SU-DHL-6 (cell line): ENCODE measurements around the gene PPIP5K2.

Experiments
- H2AFZ ChIP-seq: fragments of 200-600 bp; sonication (generic); 2 replicates; pipeline ENCODE4 v1.6.1; 2014; ENCODE audit warnings: low read depth, mild to moderate bottlenecking, moderate library complexity, mixed read lengths, antibody characterized with exemption, low read length; ENCODE audit not compliant: severe bottlenecking
- H3F3A ChIP-seq: fragments of 200-600 bp; shearing (Covaris generic); 2 replicates; pipeline ENCODE4 v1.6.0; 2016; ENCODE audit warnings: antibody characterized with exemption, mild to moderate bottlenecking; ENCODE audit not compliant: insufficient read depth
- H3K27ac ChIP-seq: fragments of 200-600 bp; sonication (generic); 2 replicates; pipeline ENCODE4 v1.5.1; 2016; ENCODE audit warnings: low read depth, mild to moderate bottlenecking, low read length, moderate library complexity, mixed read lengths
- H3K27me3 ChIP-seq: fragments of 200-600 bp; sonication (generic), shearing (Covaris generic); 2 replicates; pipeline ENCODE4 v1.6.0; 2014; ENCODE audit warnings: mild to moderate bottlenecking, low read length
- H3K36me3 ChIP-seq: fragments of 200-600 bp; sonication (generic); 2 replicates; pipeline ENCODE4 v1.6.1; 2014; ENCODE audit warnings: mild to moderate bottlenecking, low read length, mixed read lengths
- H3K4me2 ChIP-seq: fragments of 300-600, 200-600 bp; shearing (Covaris generic), sonication (generic); 2 replicates; pipeline ENCODE4 v1.6.0; 2014; ENCODE audit warnings: low read length, low read depth, mild to moderate bottlenecking; ENCODE audit not compliant: poor library complexity, severe bottlenecking
- H3K4me3 ChIP-seq: fragments of 200-600 bp; sonication (generic); 2 replicates; pipeline ENCODE4 v1.5.1; 2014; ENCODE audit warnings: antibody characterized with exemption, low read length, mild to moderate bottlenecking, mixed read lengths; ENCODE audit not compliant: insufficient read depth, poor library complexity, severe bottlenecking
- H3K79me2 ChIP-seq: fragments of 200-600 bp; sonication (generic); 2 replicates; pipeline ENCODE4 v1.6.1; 2014; ENCODE audit warnings: mild to moderate bottlenecking, low read length, moderate library complexity; ENCODE audit not compliant: insufficient read depth
- H3K9ac ChIP-seq: fragments of 200-600 bp; sonication (generic); 2 replicates; pipeline ENCODE4 v1.7.0; 2014; ENCODE audit warnings: mild to moderate bottlenecking, low read length
- H3K9me2 ChIP-seq: fragments of 200-600 bp; sonication (generic); replicated peaks from 2 replicates; pipeline ENCODE4 v1.6.1; 2014; ENCODE audit warnings: low read length; ENCODE audit not compliant: insufficient read depth
- H3K9me3 ChIP-seq: fragments of 200-600 bp; sonication (generic); 2 replicates; pipeline ENCODE4 v1.6.1; 2014; ENCODE audit warnings: low read length, mixed read lengths; ENCODE audit not compliant: insufficient read depth
- H4K20me1 ChIP-seq: fragments of 200-600 bp; sonication (generic); 2 replicates; pipeline ENCODE4 v1.6.1; 2014; ENCODE audit warnings: low read depth, mild to moderate bottlenecking, antibody characterized with exemption, low read length, moderate library complexity, mixed read lengths
- EZH2phosphoT487 ChIP-seq: fragments of 200-600 bp; sonication (generic), shearing (Covaris generic); conservative IDR thresholded peaks from 2 replicates; pipeline ENCODE4 v1.6.1; 2018; ENCODE audit warnings: mild to moderate bottlenecking, antibody characterized with exemption, low read length, moderate library complexity, mixed read lengths
- TF ChIP-seq, protein P1 (sequence below): fragments of 200-600 bp; sonication (generic); IDR thresholded peaks from one replicate; pipeline ENCODE4 v1.5.1; 2017; ENCODE audit warnings: antibody characterized with exemption, mild to moderate bottlenecking, low read length, moderate library complexity; ENCODE audit not compliant: insufficient read depth, poor library complexity, severe bottlenecking

The PPIP5K2 gene

DNA sequence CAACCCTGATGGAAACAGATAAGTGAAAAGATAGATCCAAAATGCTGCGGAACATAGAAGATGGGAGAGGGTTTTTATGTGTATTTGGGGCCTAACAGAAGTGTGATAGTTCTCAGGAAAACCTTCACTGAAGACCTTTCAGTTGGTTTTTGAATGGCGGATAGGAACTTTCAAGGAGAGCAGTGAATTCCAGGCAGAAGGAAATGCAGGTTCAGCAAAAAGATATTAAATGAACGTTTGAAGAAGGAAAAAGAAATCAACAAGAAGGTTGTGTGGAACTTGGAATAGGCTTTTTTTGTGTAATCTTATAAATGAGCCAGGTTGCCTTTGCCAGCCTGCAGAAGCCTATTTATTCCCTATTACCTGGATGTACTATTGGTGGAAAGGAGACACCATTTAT is 2.1 kb downstream of the PPIP5K2 start:
- H3K9me3 ChIP-seq, result no peaks in the 10 kb centered on the region
- H2AFZ ChIP-seq, result no peak overlapping the region
- no peaks in the 10 kb centered on the region for H3K27me3 ChIP-seq
- H3K79me2 ChIP-seq, result peaks cover 81% of the 10 kb centered on the region
- H4K20me1 ChIP-seq, result no peaks in the 10 kb centered on the region
- H3F3A ChIP-seq, result peaks cover 15% of the 10 kb centered on the region
- TF ChIP-seq, protein P1, sequence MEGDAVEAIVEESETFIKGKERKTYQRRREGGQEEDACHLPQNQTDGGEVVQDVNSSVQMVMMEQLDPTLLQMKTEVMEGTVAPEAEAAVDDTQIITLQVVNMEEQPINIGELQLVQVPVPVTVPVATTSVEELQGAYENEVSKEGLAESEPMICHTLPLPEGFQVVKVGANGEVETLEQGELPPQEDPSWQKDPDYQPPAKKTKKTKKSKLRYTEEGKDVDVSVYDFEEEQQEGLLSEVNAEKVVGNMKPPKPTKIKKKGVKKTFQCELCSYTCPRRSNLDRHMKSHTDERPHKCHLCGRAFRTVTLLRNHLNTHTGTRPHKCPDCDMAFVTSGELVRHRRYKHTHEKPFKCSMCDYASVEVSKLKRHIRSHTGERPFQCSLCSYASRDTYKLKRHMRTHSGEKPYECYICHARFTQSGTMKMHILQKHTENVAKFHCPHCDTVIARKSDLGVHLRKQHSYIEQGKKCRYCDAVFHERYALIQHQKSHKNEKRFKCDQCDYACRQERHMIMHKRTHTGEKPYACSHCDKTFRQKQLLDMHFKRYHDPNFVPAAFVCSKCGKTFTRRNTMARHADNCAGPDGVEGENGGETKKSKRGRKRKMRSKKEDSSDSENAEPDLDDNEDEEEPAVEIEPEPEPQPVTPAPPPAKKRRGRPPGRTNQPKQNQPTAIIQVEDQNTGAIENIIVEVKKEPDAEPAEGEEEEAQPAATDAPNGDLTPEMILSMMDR, result no peak
- TF ChIP-seq EZH2phosphoT487, result no peak
- no peaks in the 10 kb centered on the region for H3K36me3 ChIP-seq
- H3K9ac ChIP-seq, result peak overlapping the region; percentile 72
- H3K4me3 ChIP-seq, result peak overlapping the region; percentile 98
- peak overlapping the region; percentile 98 for H3K4me2 ChIP-seq
- H3K9me2 ChIP-seq, result no peaks in the 10 kb centered on the region
- no peak overlapping the region for H3K27ac ChIP-seq

DNA sequence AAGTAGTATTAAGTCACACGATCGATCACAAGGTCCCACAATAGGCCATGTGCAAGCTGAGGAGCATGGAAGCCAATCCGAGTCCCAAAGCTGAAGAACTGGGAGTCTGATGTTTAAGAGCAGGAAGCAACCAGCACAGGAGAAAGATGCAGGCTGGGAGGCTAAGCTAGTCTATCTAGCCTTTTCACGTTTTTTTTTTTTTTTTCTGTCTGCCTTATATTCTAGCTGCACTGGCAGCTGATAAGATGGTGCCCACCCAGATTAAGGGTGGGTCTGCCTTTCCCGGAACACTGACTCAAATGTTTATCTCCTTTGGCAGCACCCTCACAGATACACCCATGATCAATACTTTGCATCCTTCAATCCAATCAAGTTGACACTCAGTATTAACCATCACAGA is 6.5 kb downstream of the PPIP5K2 start:
- Histone ChIP-seq H3K9me3 (no peaks in the 10 kb centered on the region), H3K79me2 (peaks cover 91% of the 10 kb centered on the region), H3K4me3 (no peak overlapping the region), H3K27me3 (no peaks in the 10 kb centered on the region), H3F3A (0 out of 2 replicates have a peak, but pooled peaks cover 3% of the 10 kb centered on the region), H3K9ac (no peak overlapping the region), H3K27ac (no peak overlapping the region), H3K36me3 (peaks cover 2% of the 10 kb centered on the region; the same call in 1 of the 2 replicates), H3K9me2 (no peaks in the 10 kb centered on the region), H4K20me1 (peaks cover 9% of the 10 kb centered on the region; the same call in 1 of the 2 replicates), H2AFZ (no peak overlapping the region), H3K4me2 (no peak overlapping the region)
- TF ChIP-seq EZH2phosphoT487, result no peak
- TF ChIP-seq, protein P1, result no peak

DNA sequence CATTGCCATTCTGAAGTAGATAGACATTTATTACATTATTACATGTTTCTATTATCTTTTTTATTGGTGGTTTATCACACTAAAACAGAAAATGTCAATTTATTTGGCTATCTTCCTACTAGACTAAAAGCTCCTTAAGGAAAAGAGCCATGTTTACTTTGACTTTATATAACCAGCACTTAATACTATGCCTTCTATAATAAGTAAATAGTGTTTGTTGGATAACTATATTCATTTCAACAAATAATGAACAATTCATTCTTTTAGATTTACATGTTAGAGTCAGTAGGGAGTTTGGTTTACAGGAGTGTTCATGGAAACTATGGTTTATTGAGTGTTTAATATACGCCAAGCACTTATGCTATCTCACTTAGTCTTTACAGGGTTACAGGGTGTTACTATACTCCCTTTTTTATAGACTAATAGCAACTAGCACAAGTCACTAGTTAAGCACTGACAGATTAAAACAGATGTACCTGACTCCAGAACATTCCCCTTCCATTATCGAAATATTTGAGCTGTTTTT is 7.3 kb downstream of the PPIP5K2 start:
- Histone ChIP-seq H3K9me3 (no peaks in the 10 kb centered on the region), H4K20me1 (peaks cover 9% of the 10 kb centered on the region; the same call in 1 of the 2 replicates), H3K4me2 (no peak overlapping the region), H3K9me2 (no peaks in the 10 kb centered on the region), H3K9ac (no peak overlapping the region), H3K36me3 (peaks cover 2% of the 10 kb centered on the region; the same call in 1 of the 2 replicates), H3K27ac (no peak overlapping the region), H3K79me2 (peaks cover 86% of the 10 kb centered on the region), H3F3A (0 out of 2 replicates have a peak, but pooled peaks cover 3% of the 10 kb centered on the region), H2AFZ (no peak overlapping the region), H3K4me3 (no peak overlapping the region), H3K27me3 (no peaks in the 10 kb centered on the region)
- TF ChIP-seq EZH2phosphoT487, result no peak
- TF ChIP-seq, protein P1, result no peak
